Loucy (cell line): ENCODE measurements around the gene RGS6.

ENCODE experiments used
- H2AFZ ChIP-seq: fragments of 200-600 bp; sonication (generic); 2 replicates; pipeline ENCODE4 v1.6.0; 2016; ENCODE audit warnings: antibody characterized with exemption, mild to moderate bottlenecking, low read length, moderate library complexity
- H3F3A ChIP-seq: fragments of 200-600 bp; 2 replicates; pipeline ENCODE4 v1.6.0; 2016; ENCODE audit warnings: antibody characterized with exemption, low read depth, mild to moderate bottlenecking
- H3K27me3 ChIP-seq: fragments of 200-600 bp; sonication (generic); 2 replicates; pipeline ENCODE4 v1.6.1; 2014; ENCODE audit warnings: low read length, mild to moderate bottlenecking; ENCODE audit not compliant: insufficient read depth, poor library complexity, severe bottlenecking
- H3K36me3 ChIP-seq: fragments of 200-600 bp; sonication (generic); 2 replicates; pipeline ENCODE4 v1.6.1; 2016; ENCODE audit warnings: low read length; ENCODE audit not compliant: insufficient read depth
- H3K4me1 ChIP-seq: fragments of 200-600 bp; sonication (generic); 2 replicates; pipeline ENCODE4 v1.5.1; 2014; ENCODE audit warnings: low read length, mild to moderate bottlenecking; ENCODE audit not compliant: insufficient read depth, poor library complexity, severe bottlenecking
- H3K4me2 ChIP-seq: fragments of 200-600 bp; sonication (generic); 2 replicates; pipeline ENCODE4 v1.6.0; 2014; ENCODE audit warnings: antibody characterized with exemption, low read length, low read depth, mild to moderate bottlenecking; ENCODE audit not compliant: poor library complexity, severe bottlenecking
- H3K4me3 ChIP-seq: fragments of 200-600 bp; sonication (generic); 2 replicates; pipeline ENCODE4 v1.5.1; 2014; ENCODE audit warnings: low read length, mild to moderate bottlenecking, mixed read lengths; ENCODE audit not compliant: poor library complexity, severe bottlenecking
- H3K79me2 ChIP-seq: fragments of 200-600 bp; sonication (generic); 2 replicates; pipeline ENCODE4 v1.6.1; 2014; ENCODE audit warnings: low read length; ENCODE audit not compliant: insufficient read depth
- H3K9ac ChIP-seq: fragments of 200-600 bp; sonication (generic); 2 replicates; pipeline ENCODE4 v1.6.0; 2014; ENCODE audit warnings: mild to moderate bottlenecking, low read depth, low read length, moderate library complexity; ENCODE audit not compliant: poor library complexity, severe bottlenecking
- H3K9me2 ChIP-seq: fragments of 200-600 bp; sonication (generic); replicated peaks from 2 replicates; pipeline ENCODE4 v1.6.1; 2016; ENCODE audit warnings: low read depth, low read length, mixed read lengths
- H3K9me3 ChIP-seq: fragments of 200-600 bp; sonication (generic); 2 replicates; pipeline ENCODE4 v1.6.1; 2014; ENCODE audit warnings: mild to moderate bottlenecking, antibody characterized with exemption, low read length, low read depth; ENCODE audit not compliant: insufficient read depth
- H4K20me1 ChIP-seq: fragments of 200-600 bp; sonication (generic); 2 replicates; pipeline ENCODE4 v1.6.0; 2014; ENCODE audit warnings: antibody characterized with exemption, low read length, mild to moderate bottlenecking; ENCODE audit not compliant: insufficient read depth, poor library complexity, severe bottlenecking
- EZH2phosphoT487 ChIP-seq: fragments of 200-600 bp; IDR thresholded peaks from 2 replicates; pipeline ENCODE4 v1.6.1; 2018; ENCODE audit warnings: antibody characterized with exemption, mild to moderate bottlenecking, moderate library complexity, borderline replicate concordance
- TF ChIP-seq, protein P1 (sequence below): fragments of 200-600 bp; sonication (generic); conservative IDR thresholded peaks from 2 replicates; pipeline ENCODE4 v1.5.1; 2014; ENCODE audit warnings: mild to moderate bottlenecking, antibody characterized with exemption, low read length

Gene RGS6

DNA sequence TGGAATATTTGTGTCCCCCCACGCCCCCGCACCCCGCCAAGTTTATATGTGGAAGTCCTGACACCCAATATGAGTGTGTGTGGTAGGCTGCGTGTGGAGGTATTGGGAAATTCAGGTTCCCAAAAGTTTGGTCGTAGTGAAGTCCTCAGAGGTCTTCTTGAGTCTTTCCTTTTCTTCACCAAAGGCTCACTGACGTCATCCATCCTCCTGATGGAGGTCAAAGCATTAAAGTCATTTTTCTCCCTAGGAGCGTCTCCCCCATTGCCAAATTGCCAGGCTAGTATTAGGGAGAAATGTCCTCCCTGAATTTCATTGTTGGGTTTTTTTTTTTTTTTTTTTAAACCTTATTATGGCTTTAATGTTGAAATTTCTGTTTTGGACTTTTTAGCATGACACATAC is 113.7 kb downstream of the RGS6 start:
- no peaks in the 10 kb centered on the region for H3K27me3 ChIP-seq
- no peaks in the 10 kb centered on the region for H3F3A ChIP-seq
- peaks cover 19% of the 10 kb centered on the region for H3K4me1 ChIP-seq
- no peak overlapping the region for H3K4me3 ChIP-seq
- no peaks in the 10 kb centered on the region for H4K20me1 ChIP-seq
- no peaks in the 10 kb centered on the region for H3K36me3 ChIP-seq
- H3K9ac ChIP-seq: no peak overlapping the region
- H3K9me3 ChIP-seq: peaks cover 11% of the 10 kb centered on the region; the same call in 1 of the 2 replicates
- H2AFZ ChIP-seq: no peak overlapping the region
- no peak overlapping the region for H3K4me2 ChIP-seq
- H3K79me2 ChIP-seq: peaks cover 8% of the 10 kb centered on the region; the same call in 1 of the 2 replicates
- H3K9me2 ChIP-seq: no peaks in the 10 kb centered on the region
- TF ChIP-seq EZH2phosphoT487: no peak
- TF ChIP-seq, protein P1, sequence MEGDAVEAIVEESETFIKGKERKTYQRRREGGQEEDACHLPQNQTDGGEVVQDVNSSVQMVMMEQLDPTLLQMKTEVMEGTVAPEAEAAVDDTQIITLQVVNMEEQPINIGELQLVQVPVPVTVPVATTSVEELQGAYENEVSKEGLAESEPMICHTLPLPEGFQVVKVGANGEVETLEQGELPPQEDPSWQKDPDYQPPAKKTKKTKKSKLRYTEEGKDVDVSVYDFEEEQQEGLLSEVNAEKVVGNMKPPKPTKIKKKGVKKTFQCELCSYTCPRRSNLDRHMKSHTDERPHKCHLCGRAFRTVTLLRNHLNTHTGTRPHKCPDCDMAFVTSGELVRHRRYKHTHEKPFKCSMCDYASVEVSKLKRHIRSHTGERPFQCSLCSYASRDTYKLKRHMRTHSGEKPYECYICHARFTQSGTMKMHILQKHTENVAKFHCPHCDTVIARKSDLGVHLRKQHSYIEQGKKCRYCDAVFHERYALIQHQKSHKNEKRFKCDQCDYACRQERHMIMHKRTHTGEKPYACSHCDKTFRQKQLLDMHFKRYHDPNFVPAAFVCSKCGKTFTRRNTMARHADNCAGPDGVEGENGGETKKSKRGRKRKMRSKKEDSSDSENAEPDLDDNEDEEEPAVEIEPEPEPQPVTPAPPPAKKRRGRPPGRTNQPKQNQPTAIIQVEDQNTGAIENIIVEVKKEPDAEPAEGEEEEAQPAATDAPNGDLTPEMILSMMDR: no peak

DNA sequence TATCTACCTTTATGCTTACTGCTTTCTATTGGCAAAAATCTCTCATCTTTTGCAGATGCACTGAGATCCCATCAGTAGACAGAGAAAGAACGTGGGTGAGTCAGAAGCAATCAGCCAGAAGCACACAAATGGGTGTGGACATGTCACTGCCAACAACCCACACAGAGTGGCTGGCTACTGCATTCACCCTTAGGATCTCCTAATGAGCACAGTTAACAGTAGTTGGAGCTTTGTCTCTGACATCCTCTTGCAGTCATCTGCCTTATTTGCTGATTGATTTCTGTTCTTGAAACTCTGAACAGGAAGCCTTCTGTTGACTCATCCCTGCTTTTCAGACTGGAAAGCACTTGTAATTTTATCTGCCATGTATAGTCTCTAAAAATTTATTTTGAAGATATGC is 117.2 kb downstream of the RGS6 start:
- Histone ChIP-seq H3K9me3 (no peaks in the 10 kb centered on the region), H3K9ac (peak overlapping the region; percentile 1), H3K4me1 (peaks cover 46% of the 10 kb centered on the region), H3K9me2 (no peaks in the 10 kb centered on the region), H2AFZ (0 out of 2 replicates have a peak overlapping the region, but pooled peaks have one; percentile 9), H3F3A (no peaks in the 10 kb centered on the region), H3K4me2 (peak overlapping the region; percentile 11), H3K4me3 (no peak overlapping the region), H3K79me2 (no peaks in the 10 kb centered on the region; the same call in 1 of the 2 replicates), H3K27me3 (no peaks in the 10 kb centered on the region), H3K36me3 (no peaks in the 10 kb centered on the region), H4K20me1 (no peaks in the 10 kb centered on the region)
- TF ChIP-seq, protein P1: no peak
- no peak for TF ChIP-seq EZH2phosphoT487

GRCh38 chr14:72052356-72052755 is 120.1 kb downstream of the RGS6 start:
- Histone ChIP-seq H4K20me1 (no peaks in the 10 kb centered on the region), H3F3A (no peaks in the 10 kb centered on the region), H3K9me3 (no peaks in the 10 kb centered on the region), H3K9me2 (no peaks in the 10 kb centered on the region), H3K27me3 (no peaks in the 10 kb centered on the region), H3K36me3 (no peaks in the 10 kb centered on the region), H3K9ac (no peak overlapping the region), H2AFZ (no peak overlapping the region), H3K4me3 (no peak overlapping the region), H3K4me2 (no peak overlapping the region), H3K4me1 (peaks cover 56% of the 10 kb centered on the region), H3K79me2 (no peaks in the 10 kb centered on the region; the same call in 1 of the 2 replicates)
- TF ChIP-seq, protein P1: no peak
